HepG2 (cell line): ENCODE results near the gene ZNF217. TPM values are rescaled to one million over a fixed set of nuclear protein-coding genes. Genes with fewer than 3 reads are reported as not detected.

ENCODE experiments used
- AHDC1 ChIP-seq: sonication (generic); formaldehyde crosslinking; IDR thresholded peaks from 2 replicates; pipeline ENCODE4 v1.5.1; 2020; ENCODE audit warnings: mild to moderate bottlenecking, missing genetic modification reagents, borderline replicate concordance
- BCL3 ChIP-seq: sonication (generic); formaldehyde crosslinking; IDR thresholded peaks from 2 replicates; pipeline ENCODE4 v1.5.1; 2020; ENCODE audit warnings: mild to moderate bottlenecking, missing genetic modification reagents, moderate library complexity
- CHD4 ChIP-seq: fragments of 200-600 bp; sonication (generic); IDR thresholded peaks from 2 replicates; pipeline ENCODE4 v1.7.0; 2017; ENCODE audit warnings: mild to moderate bottlenecking, low read length, borderline replicate concordance
- EZH2 ChIP-seq: conservative IDR thresholded peaks from 2 replicates; pipeline ENCODE4 v1.6.1; 2012; ENCODE audit warnings: mild to moderate bottlenecking, low read depth, low read length, moderate library complexity
- HOXA5 ChIP-seq: sonication (generic); formaldehyde crosslinking; IDR thresholded peaks from 2 replicates; pipeline ENCODE4 v1.4.0; 2020; ENCODE audit warnings: missing genetic modification reagents
- PREB ChIP-seq: sonication (generic); formaldehyde crosslinking; IDR thresholded peaks from 2 replicates; pipeline ENCODE4 v1.4.0; 2020; ENCODE audit warnings: missing genetic modification reagents
- RBM22 ChIP-seq: fragments of 200-400 bp; formaldehyde crosslinking; optimal IDR thresholded peaks from 2 replicates; pipeline ENCODE3; 2017; ENCODE audit warnings: mild to moderate bottlenecking, low read length, moderate library complexity
- STAT5B ChIP-seq: sonication (generic); formaldehyde crosslinking; IDR thresholded peaks from 2 replicates; pipeline ENCODE4 v1.4.0; 2020; ENCODE audit warnings: missing genetic modification reagents
- TBL1XR1 ChIP-seq: fragments of 150-350 bp; IDR thresholded peaks from 2 replicates; pipeline ENCODE4 v1.6.1; 2014; ENCODE audit warnings: borderline replicate concordance, low read length; ENCODE audit not compliant: partially characterized antibody
- ZBTB49 ChIP-seq: sonication (generic); formaldehyde crosslinking; IDR thresholded peaks from 2 replicates; pipeline ENCODE4 v1.4.0; 2020; ENCODE audit warnings: missing genetic modification reagents, borderline replicate concordance
- ZFP82 ChIP-seq: sonication (generic); formaldehyde crosslinking; IDR thresholded peaks from 2 replicates; pipeline ENCODE4 v1.5.1; 2020; ENCODE audit warnings: mild to moderate bottlenecking, missing genetic modification reagents, borderline replicate concordance
- ZNF234 ChIP-seq: sonication (generic); formaldehyde crosslinking; conservative IDR thresholded peaks from 2 replicates; pipeline ENCODE4 v1.5.1; 2020; ENCODE audit warnings: mild to moderate bottlenecking, missing genetic modification reagents
- ZNF251 ChIP-seq: sonication (generic); formaldehyde crosslinking; IDR thresholded peaks from 2 replicates; pipeline ENCODE4 v1.9.0; 2021; ENCODE audit warnings: mild to moderate bottlenecking, missing genetic modification reagents
- ZNF264 ChIP-seq: sonication (generic); formaldehyde crosslinking; IDR thresholded peaks from 2 replicates; pipeline ENCODE4 v1.4.0; 2020; ENCODE audit warnings: missing genetic modification reagents
- ZNF33A ChIP-seq: sonication (generic); formaldehyde crosslinking; IDR thresholded peaks from 2 replicates; pipeline ENCODE4 v1.5.1; 2020; ENCODE audit warnings: missing genetic modification reagents, mild to moderate bottlenecking, moderate library complexity, borderline replicate concordance
- ZNF44 ChIP-seq: sonication (generic); formaldehyde crosslinking; IDR thresholded peaks from 2 replicates; pipeline ENCODE4 v1.5.1; 2020; ENCODE audit warnings: mild to moderate bottlenecking, missing genetic modification reagents
- ZNF547 ChIP-seq: sonication (generic); formaldehyde crosslinking; IDR thresholded peaks from 2 replicates; pipeline ENCODE4 v1.5.1; 2020; ENCODE audit warnings: mild to moderate bottlenecking, missing genetic modification reagents
- ZNF549 ChIP-seq: sonication (generic); formaldehyde crosslinking; IDR thresholded peaks from 2 replicates; pipeline ENCODE4 v1.5.0; 2020; ENCODE audit warnings: missing genetic modification reagents
- ZNF616 ChIP-seq: sonication (generic); formaldehyde crosslinking; IDR thresholded peaks from 2 replicates; pipeline ENCODE4 v1.5.0; 2020; ENCODE audit warnings: low read depth, mild to moderate bottlenecking, missing genetic modification reagents
- polyA plus RNA-seq, 8 experiments: library from polyadenylated mRNA; depleted of rRNA in 3 of 8; stranded (reverse) in 7 of 8; unstranded in 1 of 8; fragments of >200 nt; fragmentation: Illumina TruSeq in 4 of 8; extraction: Trizol in 4 of 8; gene quantifications; 2 replicates each; pipeline versions ENCODE4 v1.2.1 to v1.2.3, GENCODE V29; 2011 to 2016; ENCODE audit warnings: low read depth in 4 of 8, missing spikeins in 1 of 8, mixed read lengths in 1 of 8; ENCODE audit not compliant: insufficient read depth in 1 of 8
- total RNA-seq, 5 experiments: library from RNA; depleted of rRNA; stranded (reverse); fragments of >200 nt; fragmentation: Illumina TruSeq; extraction: Trizol; gene quantifications; 2 replicates each; pipeline ENCODE4 v1.2.3, GENCODE V29; 2016; ENCODE audit warnings: low read depth in 1 of 5

ZNF217 gene
- total and polyA plus RNA-seq, 2 of the 13 experiments (the other 11 are each of a cell fraction or from before 2014, with no cell fraction given): 22.3 to 29.8 TPM

- TF ChIP-seq ZNF549 (no peak), AHDC1 (peak; percentile 99), EZH2 (no peak), ZNF251 (CRISPR knock-in tag) (no peak), ZFP82 (CRISPR knock-in tag) (peak; percentile 78; the same call in 1 of the 2 replicates), ZNF264 (CRISPR knock-in tag) (peak; percentile 95; the same call in 1 of the 2 replicates), ZNF44 (no peak), TBL1XR1 (peak; percentile 87), ZBTB49 (CRISPR knock-in tag) (peak; percentile 79; the same call in 1 of the 2 replicates), ZNF234 (CRISPR knock-in tag) (no peak), RBM22 (peak; percentile 89), ZNF616 (CRISPR knock-in tag) (no peak), PREB (CRISPR knock-in tag) (no peak), CHD4 (peak; percentile 70; the same call in 1 of the 2 replicates), ZNF33A (CRISPR knock-in tag) (peak; percentile 78; the same call in 1 of the 2 replicates), STAT5B (CRISPR knock-in tag) (peak; percentile 13; the same call in 1 of the 2 replicates), ZNF547 (CRISPR knock-in tag) (peak; percentile 75; the same call in 1 of the 2 replicates), HOXA5 (peak; percentile 99), BCL3 (CRISPR knock-in tag) (no peak)
Observed at GRCh38 chr20:53579581-53580375, 13.9 kb downstream of the ZNF217 start (continued).
